Measurements from ENCODE around the gene DIP2A.

DNA sequence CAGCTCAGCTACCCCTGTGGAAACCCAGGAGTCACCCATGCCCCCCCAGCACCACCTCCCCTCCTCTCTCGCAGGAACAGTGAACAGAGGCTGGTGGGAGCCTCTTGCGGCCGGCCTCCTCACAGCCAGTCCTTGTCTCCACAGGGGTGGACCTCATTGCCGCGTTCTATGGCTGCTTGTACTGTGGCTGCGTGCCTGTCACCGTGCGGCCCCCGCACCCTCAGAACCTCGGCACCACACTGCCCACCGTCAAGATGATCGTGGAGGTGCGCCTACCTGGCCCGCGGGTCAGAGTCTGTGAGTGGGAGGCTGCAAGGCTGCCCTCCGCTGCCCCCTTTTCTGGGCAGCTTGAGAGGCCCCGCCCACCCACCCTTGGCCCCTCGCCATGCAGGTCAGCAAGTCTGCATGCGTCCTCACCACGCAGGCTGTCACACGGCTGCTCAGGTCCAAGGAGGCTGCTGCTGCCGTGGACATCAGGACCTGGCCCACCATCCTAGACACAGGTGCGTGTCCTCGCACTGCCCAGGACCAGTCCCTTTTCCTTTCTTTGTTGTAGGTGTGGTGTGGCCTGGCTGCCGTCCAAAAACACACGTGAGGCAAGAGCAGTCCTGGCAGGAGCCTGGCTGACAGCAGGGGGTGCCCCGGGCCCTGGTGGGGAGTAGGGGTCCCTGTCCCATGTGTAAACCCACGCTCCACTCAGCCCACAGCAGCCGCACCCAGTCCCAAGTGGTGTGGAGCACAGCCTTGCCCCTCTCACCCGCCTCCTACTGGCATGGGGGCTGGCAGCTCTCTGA, 95.9 kb downstream of the DIP2A start:
- TF ChIP-seq EZH2 (optimal IDR thresholded peaks at IDR 0.05; ENCODE audit: low read depth, low read length) (no peak), CTCF (IDR thresholded peaks at IDR 0.05; ENCODE audit: low read length) (no peak)

All from MM.1S (cell line).